ENCODE measurements around the gene NR6A1.

The NR6A1 gene

GRCh38 chr9:124654431-124654830 lies 116.7 kb downstream of the NR6A1 start:
- H3K4me1 ChIP-seq (ENCODE audit: insufficient read depth, low read length) = peaks cover 13% of the 10 kb centered on the region
- H3K4me3 ChIP-seq (ENCODE audit: low read length) = no peak overlapping the region
- no peaks in the 10 kb centered on the region for H3K36me3 ChIP-seq (ENCODE audit: insufficient read depth, low read length)
- H2AFZ ChIP-seq (ENCODE audit: low read depth, low read length) = no peak overlapping the region
- H3K27me3 ChIP-seq (ENCODE audit: insufficient read depth, low read length) = no peaks in the 10 kb centered on the region
- no peaks in the 10 kb centered on the region for H3K9me3 ChIP-seq (ENCODE audit: low read length)

DNA sequence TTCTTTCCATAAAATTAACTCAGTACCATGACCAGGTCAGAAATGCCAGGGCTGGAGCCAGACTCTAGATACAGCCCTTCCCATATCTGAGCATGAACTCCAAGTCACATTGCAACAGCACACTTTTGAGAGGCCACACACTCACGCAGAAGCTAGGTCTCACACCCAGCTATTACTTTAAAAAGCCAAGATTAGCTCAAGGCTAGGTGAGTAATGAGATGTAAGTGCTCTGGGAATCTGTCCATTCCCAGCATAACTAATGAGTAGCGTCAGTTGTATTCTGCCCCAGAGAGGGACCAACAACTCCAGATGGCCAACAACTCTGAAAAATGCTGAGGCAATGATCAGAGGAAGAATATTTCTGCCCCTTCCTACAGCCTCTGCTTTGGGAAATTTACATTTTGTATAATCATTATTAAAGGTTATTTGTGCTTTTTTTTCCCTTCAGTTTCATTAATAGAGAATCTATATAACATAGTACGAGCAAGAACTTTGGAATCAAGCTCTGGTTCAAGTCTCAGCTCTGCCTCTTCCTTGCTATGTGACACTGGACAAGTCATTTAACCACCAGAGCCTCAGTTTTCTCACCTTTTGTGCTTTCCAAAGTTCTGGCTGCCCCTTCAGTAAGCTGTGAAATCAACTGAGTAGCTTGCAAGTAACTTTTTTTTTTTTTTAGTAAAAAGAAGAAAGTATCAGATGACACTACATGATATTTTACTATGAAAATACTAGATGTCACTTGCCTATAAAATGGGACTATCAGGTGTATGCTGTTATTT lies 118.3 kb downstream of the NR6A1 start:
- H2AFZ ChIP-seq (ENCODE audit: low read depth, low read length) = no peak overlapping the region
- no peaks in the 10 kb centered on the region for H3K36me3 ChIP-seq (ENCODE audit: insufficient read depth, low read length)
- H3K4me1 ChIP-seq (ENCODE audit: insufficient read depth, low read length) = peaks cover 12% of the 10 kb centered on the region
- H3K4me3 ChIP-seq (ENCODE audit: low read length) = no peak overlapping the region
- no peaks in the 10 kb centered on the region for H3K27me3 ChIP-seq (ENCODE audit: insufficient read depth, low read length)
- no peaks in the 10 kb centered on the region for H3K9me3 ChIP-seq (ENCODE audit: low read length)

GRCh38 chr9:124652203-124652602 lies 118.9 kb downstream of the NR6A1 start:
- Histone ChIP-seq H3K27me3 (ENCODE audit: insufficient read depth, low read length) (no peaks in the 10 kb centered on the region), H3K4me1 (ENCODE audit: insufficient read depth, low read length) (peaks cover 6% of the 10 kb centered on the region), H2AFZ (ENCODE audit: low read depth, low read length) (no peak overlapping the region), H3K9me3 (ENCODE audit: low read length) (no peaks in the 10 kb centered on the region), H3K4me3 (ENCODE audit: low read length) (no peak overlapping the region), H3K36me3 (ENCODE audit: insufficient read depth, low read length) (no peaks in the 10 kb centered on the region)

- Histone ChIP-seq H3K4me3 (ENCODE audit: low read length) (no peak overlapping the region), H3K27me3 (ENCODE audit: insufficient read depth, low read length) (no peaks in the 10 kb centered on the region), H3K9me3 (ENCODE audit: low read length) (no peaks in the 10 kb centered on the region), H3K36me3 (ENCODE audit: insufficient read depth, low read length) (no peaks in the 10 kb centered on the region), H2AFZ (ENCODE audit: low read depth, low read length) (no peak overlapping the region), H3K4me1 (ENCODE audit: insufficient read depth, low read length) (no peaks in the 10 kb centered on the region)
Observed at GRCh38 chr9:124645274-124645673, 125.8 kb downstream of the NR6A1 start.

DNA sequence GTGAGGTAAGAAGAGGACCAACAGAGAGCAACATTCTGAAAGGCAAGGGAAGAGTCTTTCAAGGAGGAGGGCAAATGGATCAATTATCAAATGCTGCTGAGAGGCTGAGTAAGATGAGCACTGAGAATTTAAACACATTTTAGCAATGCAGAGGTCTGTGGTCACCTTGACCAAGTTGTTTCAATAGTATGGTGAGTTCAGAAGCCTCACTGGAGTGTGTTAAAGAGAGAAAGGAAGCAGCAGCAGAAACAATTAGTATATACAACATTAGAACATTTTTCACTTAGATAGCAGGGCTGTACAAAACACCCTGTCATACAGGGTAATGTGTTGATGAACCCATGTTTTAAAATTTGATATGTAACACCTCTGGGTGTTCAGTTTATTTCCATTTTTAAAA lies 131.5 kb downstream of the NR6A1 start:
- H3K36me3 ChIP-seq (ENCODE audit: insufficient read depth, low read length) = no peaks in the 10 kb centered on the region
- H2AFZ ChIP-seq (ENCODE audit: low read depth, low read length) = no peak overlapping the region
- no peaks in the 10 kb centered on the region for H3K27me3 ChIP-seq (ENCODE audit: insufficient read depth, low read length)
- no peaks in the 10 kb centered on the region for H3K9me3 ChIP-seq (ENCODE audit: low read length)
- no peaks in the 10 kb centered on the region for H3K4me1 ChIP-seq (ENCODE audit: insufficient read depth, low read length)
- H3K4me3 ChIP-seq (ENCODE audit: low read length) = no peak overlapping the region

- Histone ChIP-seq H3K4me3 (ENCODE audit: low read length) (no peak overlapping the region), H3K36me3 (ENCODE audit: insufficient read depth, low read length) (no peaks in the 10 kb centered on the region), H3K27me3 (ENCODE audit: insufficient read depth, low read length) (no peaks in the 10 kb centered on the region), H3K9me3 (ENCODE audit: low read length) (no peaks in the 10 kb centered on the region), H3K4me1 (ENCODE audit: insufficient read depth, low read length) (no peaks in the 10 kb centered on the region), H2AFZ (ENCODE audit: low read depth, low read length) (no peak overlapping the region)
Observed at GRCh38 chr9:124635285-124635684, 135.8 kb downstream of the NR6A1 start.

DNA sequence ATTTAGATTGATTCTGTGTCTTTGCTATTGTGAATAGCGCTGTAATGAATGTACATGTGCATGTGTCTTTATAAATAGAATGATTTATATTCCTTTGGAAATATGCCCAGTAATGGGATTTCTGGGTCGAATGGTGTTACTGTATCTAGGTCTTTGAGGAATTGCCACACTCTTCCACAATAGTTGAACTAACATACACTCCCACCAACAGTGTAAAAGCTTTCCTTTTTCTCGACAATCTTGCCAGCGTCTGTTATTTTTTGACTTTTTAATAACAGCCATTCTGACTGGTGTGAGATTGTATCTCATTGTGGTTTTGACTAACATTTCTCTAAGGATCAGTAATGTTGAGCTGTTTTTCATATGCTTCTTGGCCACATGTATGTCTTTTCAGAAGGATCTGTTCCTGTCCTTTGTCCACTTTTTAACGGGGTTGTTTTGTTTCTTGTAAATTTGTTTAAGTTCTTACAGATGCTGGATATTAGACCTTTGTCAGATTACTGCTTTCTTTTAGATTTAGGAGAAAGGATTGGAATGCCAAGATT lies 139.0 kb downstream of the NR6A1 start:
- Histone ChIP-seq H3K36me3 (ENCODE audit: insufficient read depth, low read length) (no peaks in the 10 kb centered on the region), H3K4me1 (ENCODE audit: insufficient read depth, low read length) (no peaks in the 10 kb centered on the region), H3K27me3 (ENCODE audit: insufficient read depth, low read length) (no peaks in the 10 kb centered on the region), H3K4me3 (ENCODE audit: low read length) (no peak overlapping the region), H2AFZ (ENCODE audit: low read depth, low read length) (no peak overlapping the region), H3K9me3 (ENCODE audit: low read length) (no peaks in the 10 kb centered on the region)

DNA sequence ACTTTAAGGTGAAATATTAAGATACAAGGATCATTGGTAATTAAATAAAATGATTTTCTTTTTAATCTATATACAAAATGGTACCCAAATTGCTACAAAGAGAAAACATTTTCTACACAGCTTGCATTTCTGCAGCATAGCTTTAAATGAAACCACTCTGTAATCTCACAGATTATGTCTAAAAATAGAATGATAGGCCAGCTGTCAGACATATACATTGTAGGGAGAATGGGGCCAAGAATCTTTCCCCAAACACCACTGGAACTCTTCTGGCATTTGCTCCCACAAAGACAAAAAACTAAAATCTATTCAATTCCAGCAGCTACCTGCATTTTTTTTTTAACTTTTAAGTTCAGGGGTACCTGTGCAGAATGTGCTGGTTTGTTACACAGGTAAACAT lies 139.8 kb downstream of the NR6A1 start:
- Histone ChIP-seq H2AFZ (ENCODE audit: low read depth, low read length) (no peak overlapping the region), H3K27me3 (ENCODE audit: insufficient read depth, low read length) (no peaks in the 10 kb centered on the region), H3K4me1 (ENCODE audit: insufficient read depth, low read length) (no peaks in the 10 kb centered on the region), H3K9me3 (ENCODE audit: low read length) (no peaks in the 10 kb centered on the region), H3K4me3 (ENCODE audit: low read length) (no peak overlapping the region), H3K36me3 (ENCODE audit: insufficient read depth, low read length) (no peaks in the 10 kb centered on the region)

DNA sequence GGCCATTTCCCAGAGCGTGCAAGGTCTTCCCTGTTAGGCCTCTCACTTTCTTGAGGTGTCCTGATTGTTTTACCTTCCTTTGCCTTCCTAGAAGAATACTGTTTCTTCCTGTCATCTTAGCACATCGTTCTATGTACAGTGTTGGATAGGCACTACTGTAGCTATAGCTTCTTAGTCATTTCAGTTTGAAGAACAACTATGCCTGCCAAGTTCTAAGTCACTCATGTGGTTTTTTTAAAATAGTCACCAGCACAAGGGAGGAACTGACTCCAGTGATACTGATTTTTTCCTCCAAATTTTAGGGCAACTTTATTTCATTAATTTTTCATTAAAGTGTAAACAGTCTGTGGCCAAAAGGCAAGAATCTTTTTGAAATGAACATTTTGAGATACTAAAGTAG lies 141.5 kb downstream of the NR6A1 start:
- Histone ChIP-seq H3K36me3 (ENCODE audit: insufficient read depth, low read length) (no peaks in the 10 kb centered on the region), H3K4me3 (ENCODE audit: low read length) (no peak overlapping the region), H3K4me1 (ENCODE audit: insufficient read depth, low read length) (no peaks in the 10 kb centered on the region), H3K9me3 (ENCODE audit: low read length) (peaks cover 3% of the 10 kb centered on the region), H2AFZ (ENCODE audit: low read depth, low read length) (no peak overlapping the region), H3K27me3 (ENCODE audit: insufficient read depth, low read length) (no peaks in the 10 kb centered on the region)

GRCh38 chr9:124628741-124629140 lies 142.4 kb downstream of the NR6A1 start:
- no peaks in the 10 kb centered on the region for H3K4me1 ChIP-seq (ENCODE audit: insufficient read depth, low read length)
- no peak overlapping the region for H3K4me3 ChIP-seq (ENCODE audit: low read length)
- no peak overlapping the region for H2AFZ ChIP-seq (ENCODE audit: low read depth, low read length)
- no peaks in the 10 kb centered on the region for H3K27me3 ChIP-seq (ENCODE audit: insufficient read depth, low read length)
- no peaks in the 10 kb centered on the region for H3K36me3 ChIP-seq (ENCODE audit: insufficient read depth, low read length)
- H3K9me3 ChIP-seq (ENCODE audit: low read length) = peaks cover 3% of the 10 kb centered on the region

DNA sequence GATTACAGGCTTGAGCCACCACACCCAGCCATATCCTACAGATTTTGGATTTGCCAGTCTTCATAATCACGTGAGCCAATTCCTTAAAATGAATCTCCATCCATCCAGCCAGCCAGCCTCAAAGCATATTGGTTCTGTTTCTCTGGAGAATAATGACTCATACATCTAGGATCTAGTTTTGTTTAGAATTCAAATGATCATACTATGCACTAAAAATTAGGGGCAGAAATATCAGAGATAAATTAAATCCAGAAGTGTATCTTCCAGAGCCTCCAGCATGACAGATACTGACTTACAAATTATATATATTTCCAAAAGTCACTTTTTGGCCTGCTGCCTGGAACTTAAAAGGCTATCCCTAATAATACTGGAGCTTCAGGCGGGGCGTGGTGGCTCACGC lies 144.8 kb downstream of the NR6A1 start:
- Histone ChIP-seq H3K4me1 (ENCODE audit: insufficient read depth, low read length) (no peaks in the 10 kb centered on the region), H3K4me3 (ENCODE audit: low read length) (no peak overlapping the region), H3K27me3 (ENCODE audit: insufficient read depth, low read length) (no peaks in the 10 kb centered on the region), H3K9me3 (ENCODE audit: low read length) (peaks cover 3% of the 10 kb centered on the region), H2AFZ (ENCODE audit: low read depth, low read length) (no peak overlapping the region), H3K36me3 (ENCODE audit: insufficient read depth, low read length) (no peaks in the 10 kb centered on the region)

DNA sequence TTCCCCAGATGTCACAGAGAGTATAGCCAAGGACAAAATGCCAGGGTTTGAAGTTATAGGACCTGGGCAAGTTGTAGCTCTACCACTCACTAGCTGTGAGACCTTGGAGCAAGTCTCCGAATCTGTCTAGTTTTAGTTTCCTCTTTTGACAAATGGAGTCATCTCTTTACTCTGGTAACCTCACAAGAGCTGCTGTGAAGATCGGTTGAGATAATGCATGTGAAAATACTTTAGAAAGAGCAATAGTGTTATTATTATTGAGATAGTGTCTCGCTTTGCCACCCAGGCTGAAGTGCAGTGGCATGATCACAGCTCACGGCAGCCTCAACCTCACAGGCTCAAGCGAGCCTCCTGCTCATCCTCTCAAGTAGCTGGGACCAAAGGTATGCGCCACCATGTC lies 146.0 kb downstream of the NR6A1 start:
- Histone ChIP-seq H3K4me1 (ENCODE audit: insufficient read depth, low read length) (no peaks in the 10 kb centered on the region), H3K9me3 (ENCODE audit: low read length) (peaks cover 3% of the 10 kb centered on the region), H3K36me3 (ENCODE audit: insufficient read depth, low read length) (no peaks in the 10 kb centered on the region), H3K27me3 (ENCODE audit: insufficient read depth, low read length) (no peaks in the 10 kb centered on the region), H2AFZ (ENCODE audit: low read depth, low read length) (no peak overlapping the region), H3K4me3 (ENCODE audit: low read length) (no peak overlapping the region)

GRCh38 chr9:124624735-124624992 lies 146.4 kb downstream of the NR6A1 start:
- Histone ChIP-seq H3K4me3 (ENCODE audit: low read length) (no peak overlapping the region), H3K27me3 (ENCODE audit: insufficient read depth, low read length) (no peaks in the 10 kb centered on the region), H3K36me3 (ENCODE audit: insufficient read depth, low read length) (no peaks in the 10 kb centered on the region), H3K4me1 (ENCODE audit: insufficient read depth, low read length) (no peaks in the 10 kb centered on the region), H2AFZ (ENCODE audit: low read depth, low read length) (no peak overlapping the region), H3K9me3 (ENCODE audit: low read length) (peaks cover 3% of the 10 kb centered on the region)
